ENCODE results near the gene HCST. TPM values are rescaled to one million over a fixed set of nuclear protein-coding genes. Genes with fewer than 3 reads are reported as not detected.

HCST gene
- total and polyA plus RNA-seq, 2 of the 13 experiments (the other 11 are each of a cell fraction or from before 2014, with no cell fraction given): 0.24 to 1.2 TPM

DNA sequence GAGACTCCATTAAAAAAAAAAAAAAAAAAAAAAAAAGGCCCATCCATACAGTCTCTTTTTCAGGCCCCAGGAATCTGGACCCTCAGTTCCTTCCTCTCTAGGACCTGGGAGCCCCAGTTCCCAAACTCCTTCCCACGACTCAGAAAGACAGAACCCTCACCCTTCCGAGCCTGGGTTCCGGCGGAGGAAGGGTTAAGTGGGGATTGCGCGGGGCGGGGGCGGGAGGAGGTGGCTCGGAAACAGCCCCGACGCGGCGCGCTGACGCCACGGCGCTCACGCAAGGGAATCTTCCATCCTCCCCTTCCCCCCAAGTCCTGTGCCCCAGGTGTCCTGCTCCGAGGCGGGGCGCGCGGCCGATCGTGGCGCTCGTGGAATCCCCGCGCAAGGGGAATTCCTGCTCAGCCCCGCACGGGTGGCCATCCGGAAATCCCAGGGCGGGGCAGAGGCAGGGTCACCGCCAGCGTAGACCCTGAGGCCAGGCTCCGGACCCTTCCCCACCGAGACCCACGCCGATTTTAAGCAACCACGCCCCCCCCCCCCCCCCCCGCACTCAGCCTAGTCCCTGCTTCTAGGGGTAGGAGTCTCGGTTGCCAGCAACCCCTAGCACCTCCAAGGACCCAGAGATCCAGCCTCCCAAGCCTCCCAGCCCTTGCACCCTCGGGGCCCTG lies 2.6 kb upstream of the HCST start (continued):
- TF ChIP-seq, protein P1, sequence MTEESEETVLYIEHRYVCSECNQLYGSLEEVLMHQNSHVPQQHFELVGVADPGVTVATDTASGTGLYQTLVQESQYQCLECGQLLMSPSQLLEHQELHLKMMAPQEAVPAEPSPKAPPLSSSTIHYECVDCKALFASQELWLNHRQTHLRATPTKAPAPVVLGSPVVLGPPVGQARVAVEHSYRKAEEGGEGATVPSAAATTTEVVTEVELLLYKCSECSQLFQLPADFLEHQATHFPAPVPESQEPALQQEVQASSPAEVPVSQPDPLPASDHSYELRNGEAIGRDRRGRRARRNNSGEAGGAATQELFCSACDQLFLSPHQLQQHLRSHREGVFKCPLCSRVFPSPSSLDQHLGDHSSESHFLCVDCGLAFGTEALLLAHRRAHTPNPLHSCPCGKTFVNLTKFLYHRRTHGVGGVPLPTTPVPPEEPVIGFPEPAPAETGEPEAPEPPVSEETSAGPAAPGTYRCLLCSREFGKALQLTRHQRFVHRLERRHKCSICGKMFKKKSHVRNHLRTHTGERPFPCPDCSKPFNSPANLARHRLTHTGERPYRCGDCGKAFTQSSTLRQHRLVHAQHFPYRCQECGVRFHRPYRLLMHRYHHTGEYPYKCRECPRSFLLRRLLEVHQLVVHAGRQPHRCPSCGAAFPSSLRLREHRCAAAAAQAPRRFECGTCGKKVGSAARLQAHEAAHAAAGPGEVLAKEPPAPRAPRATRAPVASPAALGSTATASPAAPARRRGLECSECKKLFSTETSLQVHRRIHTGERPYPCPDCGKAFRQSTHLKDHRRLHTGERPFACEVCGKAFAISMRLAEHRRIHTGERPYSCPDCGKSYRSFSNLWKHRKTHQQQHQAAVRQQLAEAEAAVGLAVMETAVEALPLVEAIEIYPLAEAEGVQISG (CRISPR knock-in tag; IDR thresholded peaks at IDR 0.05): peak; percentile 32
- TF ChIP-seq ZNF709 (CRISPR knock-in tag; IDR thresholded peaks at IDR 0.05) (no peak), ZNF652 (CRISPR knock-in tag; IDR thresholded peaks at IDR 0.05; ENCODE audit: borderline replicate concordance, low read depth) (peak; percentile 98), ZNF616 (CRISPR knock-in tag; IDR thresholded peaks at IDR 0.05; ENCODE audit: low read depth) (0 out of 2 replicates have a peak, but pooled peaks have one; percentile 14), CREB1 (IDR thresholded peaks at IDR 0.05) (peak; percentile 52; the same call in 1 of the 2 replicates), CREB1 (CRISPR knock-in tag; IDR thresholded peaks at IDR 0.05) (peak; percentile 68), GABPB1 (CRISPR knock-in tag; IDR thresholded peaks at IDR 0.05) (peak; percentile 75), KAT8 (CRISPR knock-in tag; IDR thresholded peaks at IDR 0.05) (peak; percentile 54; the same call in 1 of the 2 replicates), TARDBP (CRISPR knock-in tag; IDR thresholded peaks at IDR 0.05) (no peak), YEATS4 (CRISPR knock-in tag; IDR thresholded peaks at IDR 0.05; ENCODE audit: borderline replicate concordance) (no peak; the same call in 1 of the 2 replicates), RARG (CRISPR knock-in tag; IDR thresholded peaks at IDR 0.05; ENCODE audit: low read depth) (no peak), ARNTL (CRISPR knock-in tag; IDR thresholded peaks at IDR 0.05) (0 out of 2 replicates have a peak, but pooled peaks have one; percentile 30), MIXL1 (CRISPR knock-in tag; IDR thresholded peaks at IDR 0.05) (0 out of 2 replicates have a peak, but pooled peaks have one; percentile 21), ZNF17 (CRISPR knock-in tag; IDR thresholded peaks at IDR 0.05) (no peak), EEA1 (CRISPR knock-in tag; IDR thresholded peaks at IDR 0.05; ENCODE audit: borderline replicate concordance) (no peak), POLR2A (IDR thresholded peaks at IDR 0.05; ENCODE audit: insufficient read depth in 1 of 2, low read depth in 2 of 2, low read length in 2 of 2) (peak in 1 of 2 experiments; percentile 57; a peak in 2 of 4 replicates), GABPA (IDR thresholded peaks at IDR 0.05; ENCODE audit: low read depth, low read length) (0 out of 2 replicates have a peak, but pooled peaks have one; percentile 13), GABPA (CRISPR knock-in tag; IDR thresholded peaks at IDR 0.05; ENCODE audit: low read depth) (peak; percentile 47), THAP11 (CRISPR knock-in tag; IDR thresholded peaks at IDR 0.05) (peak; percentile 61; the same call in 1 of the 2 replicates), MYC (CRISPR knock-in tag; IDR thresholded peaks at IDR 0.05; ENCODE audit: borderline replicate concordance) (peak; percentile 51; the same call in 1 of the 2 replicates)
- TF ChIP-seq, protein P2, sequence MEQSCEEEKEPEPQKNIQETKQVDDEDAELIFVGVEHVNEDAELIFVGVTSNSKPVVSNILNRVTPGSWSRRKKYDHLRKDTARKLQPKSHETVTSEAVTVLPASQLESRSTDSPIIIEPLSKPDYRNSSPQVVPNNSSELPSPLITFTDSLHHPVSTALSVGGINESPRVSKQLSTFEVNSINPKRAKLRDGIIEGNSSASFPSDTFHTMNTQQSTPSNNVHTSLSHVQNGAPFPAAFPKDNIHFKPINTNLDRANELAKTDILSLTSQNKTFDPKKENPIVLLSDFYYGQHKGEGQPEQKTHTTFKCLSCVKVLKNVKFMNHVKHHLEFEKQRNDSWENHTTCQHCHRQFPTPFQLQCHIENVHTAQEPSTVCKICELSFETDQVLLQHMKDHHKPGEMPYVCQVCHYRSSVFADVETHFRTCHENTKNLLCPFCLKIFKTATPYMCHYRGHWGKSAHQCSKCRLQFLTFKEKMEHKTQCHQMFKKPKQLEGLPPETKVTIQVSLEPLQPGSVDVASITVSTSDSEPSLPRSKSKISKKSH (CRISPR knock-in tag; IDR thresholded peaks at IDR 0.05; ENCODE audit: borderline replicate concordance): no peak
- TF ChIP-seq, protein P3, sequence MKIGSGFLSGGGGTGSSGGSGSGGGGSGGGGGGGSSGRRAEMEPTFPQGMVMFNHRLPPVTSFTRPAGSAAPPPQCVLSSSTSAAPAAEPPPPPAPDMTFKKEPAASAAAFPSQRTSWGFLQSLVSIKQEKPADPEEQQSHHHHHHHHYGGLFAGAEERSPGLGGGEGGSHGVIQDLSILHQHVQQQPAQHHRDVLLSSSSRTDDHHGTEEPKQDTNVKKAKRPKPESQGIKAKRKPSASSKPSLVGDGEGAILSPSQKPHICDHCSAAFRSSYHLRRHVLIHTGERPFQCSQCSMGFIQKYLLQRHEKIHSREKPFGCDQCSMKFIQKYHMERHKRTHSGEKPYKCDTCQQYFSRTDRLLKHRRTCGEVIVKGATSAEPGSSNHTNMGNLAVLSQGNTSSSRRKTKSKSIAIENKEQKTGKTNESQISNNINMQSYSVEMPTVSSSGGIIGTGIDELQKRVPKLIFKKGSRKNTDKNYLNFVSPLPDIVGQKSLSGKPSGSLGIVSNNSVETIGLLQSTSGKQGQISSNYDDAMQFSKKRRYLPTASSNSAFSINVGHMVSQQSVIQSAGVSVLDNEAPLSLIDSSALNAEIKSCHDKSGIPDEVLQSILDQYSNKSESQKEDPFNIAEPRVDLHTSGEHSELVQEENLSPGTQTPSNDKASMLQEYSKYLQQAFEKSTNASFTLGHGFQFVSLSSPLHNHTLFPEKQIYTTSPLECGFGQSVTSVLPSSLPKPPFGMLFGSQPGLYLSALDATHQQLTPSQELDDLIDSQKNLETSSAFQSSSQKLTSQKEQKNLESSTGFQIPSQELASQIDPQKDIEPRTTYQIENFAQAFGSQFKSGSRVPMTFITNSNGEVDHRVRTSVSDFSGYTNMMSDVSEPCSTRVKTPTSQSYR (CRISPR knock-in tag; IDR thresholded peaks at IDR 0.05; ENCODE audit: borderline replicate concordance): peak; percentile 74; the same call in 1 of the 2 replicates
- TF ChIP-seq, protein P4, sequence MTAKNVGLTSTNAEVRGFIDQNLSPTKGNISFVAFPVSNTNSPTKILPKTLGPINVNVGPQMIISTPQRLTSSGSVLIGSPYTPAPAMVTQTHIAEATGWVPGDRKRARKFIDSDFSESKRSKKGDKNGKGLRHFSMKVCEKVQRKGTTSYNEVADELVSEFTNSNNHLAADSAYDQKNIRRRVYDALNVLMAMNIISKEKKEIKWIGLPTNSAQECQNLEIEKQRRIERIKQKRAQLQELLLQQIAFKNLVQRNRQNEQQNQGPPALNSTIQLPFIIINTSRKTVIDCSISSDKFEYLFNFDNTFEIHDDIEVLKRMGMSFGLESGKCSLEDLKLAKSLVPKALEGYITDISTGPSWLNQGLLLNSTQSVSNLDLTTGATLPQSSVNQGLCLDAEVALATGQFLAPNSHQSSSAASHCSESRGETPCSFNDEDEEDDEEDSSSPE (CRISPR knock-in tag; IDR thresholded peaks at IDR 0.05): peak; percentile 58
